Mammary microvascular endothelial cell (primary cell): Measurements from ENCODE around the gene RWDD4. TPM values are rescaled to one million over a fixed set of nuclear protein-coding genes. Genes with fewer than 3 reads are reported as not detected.

Experiments
- total RNA-seq: library from RNA; depleted of rRNA; stranded (reverse); fragments of >200 nt; gene quantifications from 2 replicates; pipeline ENCODE4 v1.2.3, GENCODE V29; 2015

The RWDD4 gene
- total RNA-seq = 18.7 and 19.1 TPM in 2 replicates

DNA sequence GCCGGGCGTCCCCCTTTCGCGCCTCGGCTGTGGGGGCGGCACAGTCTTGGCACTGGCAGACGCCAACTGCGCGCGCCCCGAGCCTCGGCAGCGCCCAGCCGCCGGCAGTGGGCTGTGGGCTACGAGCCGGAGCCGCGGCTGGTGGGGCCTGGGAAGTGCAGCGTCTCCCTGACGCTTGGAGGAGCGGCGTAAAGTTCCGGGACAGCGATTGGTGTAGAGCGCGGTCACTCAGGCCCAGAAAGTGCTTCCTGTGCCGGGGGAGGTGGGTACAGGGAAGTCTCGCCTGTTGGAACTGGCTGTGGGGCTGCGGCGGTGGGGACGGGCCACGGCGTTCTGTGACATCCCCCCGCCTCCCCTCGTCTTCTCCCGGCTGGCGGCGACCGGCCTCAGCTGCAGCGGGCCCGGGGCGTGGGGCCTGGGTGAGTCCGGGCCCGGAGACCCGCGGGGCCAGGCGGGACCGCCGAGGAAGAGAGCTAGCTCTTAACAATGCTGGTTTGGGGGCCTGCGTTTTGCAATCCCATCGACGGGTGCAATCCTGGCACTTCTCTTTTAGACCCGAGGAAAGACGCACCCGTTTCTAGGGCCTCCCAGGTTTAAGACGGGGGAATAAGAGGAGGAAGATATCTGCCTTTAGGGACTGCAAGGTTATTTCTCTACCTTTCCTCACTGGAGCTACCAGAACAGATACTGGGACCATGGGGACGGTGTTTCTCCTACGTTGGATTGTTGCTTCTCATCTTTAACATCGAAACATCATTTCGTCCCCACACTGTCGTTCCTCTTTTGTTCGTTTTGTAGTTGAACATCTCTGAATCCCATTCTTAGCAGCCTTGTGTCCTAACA lies at the start of gene RWDD4, which contains the start of gene TRAPPC11:
Gene RWDD4 (minus strand): TSS at position 157 of the 843 bp plus-strand sequence. CDS start 233 bp downstream, outside the sequence.
Gene TRAPPC11 (plus strand): TSS at position 265 of the 843 bp plus-strand sequence. CDS start 4,575 bp downstream, outside the sequence.

Other genes with a start within 250 kb of the RWDD4 start
- 9.6 and 11.3 TPM in 2 replicates for gene CDKN2AIP, start 214.5 kb downstream of the RWDD4 start, total RNA-seq
- 2.9 and 9.1 TPM in 2 replicates for gene ING2, start 154.1 kb downstream of the RWDD4 start, total RNA-seq
- gene TRAPPC11, start 108 bp upstream of the RWDD4 start, total RNA-seq = 19.6 and 20.9 TPM in 2 replicates
- 1.4 and 2.3 TPM in 2 replicates for gene STOX2, start 246.1 kb upstream of the RWDD4 start, total RNA-seq